GM12873 (cell line): ENCODE results near the gene GXYLT2.

Experiments
- TF ChIP-seq, protein P1 (sequence below): IDR thresholded peaks from 2 replicates; pipeline ENCODE4 v1.5.1; 2012; ENCODE audit warnings: low read depth, mild to moderate bottlenecking, moderate library complexity, low read length, control low read depth; ENCODE audit not compliant: insufficient read depth; ENCODE audit errors: missing control alignments

The GXYLT2 gene

DNA sequence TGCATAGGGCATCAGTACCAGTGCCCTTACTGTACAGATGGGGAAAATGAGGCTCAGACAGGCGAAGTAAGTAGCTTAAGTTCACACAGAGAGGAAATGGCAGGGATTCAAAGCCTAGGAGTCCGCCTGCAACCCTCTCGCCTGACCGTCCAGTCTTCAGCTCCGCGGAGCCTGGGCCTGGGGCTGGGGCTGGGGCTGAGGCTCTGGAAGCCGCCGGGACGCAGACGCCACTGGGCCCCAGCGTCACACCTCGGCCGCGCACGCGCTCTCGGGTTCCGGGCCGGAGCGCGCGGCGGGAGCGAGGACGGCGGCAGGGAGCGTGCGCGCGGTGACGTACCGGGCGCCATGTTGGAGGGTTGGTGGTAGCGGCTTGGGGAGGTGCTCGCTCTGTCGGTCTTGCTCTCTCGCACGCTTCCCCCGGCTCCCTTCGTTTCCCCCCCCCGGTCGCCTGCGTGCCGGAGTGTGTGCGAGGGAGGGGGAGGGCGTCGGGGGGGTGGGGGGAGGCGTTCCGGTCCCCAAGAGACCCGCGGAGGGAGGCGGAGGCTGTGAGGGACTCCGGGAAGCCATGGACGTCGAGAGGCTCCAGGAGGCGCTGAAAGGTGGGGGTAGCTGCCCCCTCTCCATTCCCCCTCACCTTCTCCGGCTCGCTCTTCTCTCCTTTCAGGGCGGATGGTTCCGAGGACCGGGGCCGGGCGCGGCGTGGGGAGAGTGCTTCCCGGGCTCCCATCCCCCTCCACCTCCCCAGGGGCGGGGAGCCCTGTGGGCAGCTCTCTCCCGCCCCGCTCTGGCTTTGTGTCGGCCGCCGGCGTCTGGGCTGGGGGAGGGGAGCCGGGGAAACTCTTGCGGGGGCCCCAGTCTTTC lies 108.9 kb downstream of the GXYLT2 start, which contains the start of gene PPP4R2:
TSS of gene PPP4R2 (plus strand) at position 339 of the 861 bp plus-strand sequence. CDS start at position 566, 227 bp downstream.
- TF ChIP-seq, protein P1, sequence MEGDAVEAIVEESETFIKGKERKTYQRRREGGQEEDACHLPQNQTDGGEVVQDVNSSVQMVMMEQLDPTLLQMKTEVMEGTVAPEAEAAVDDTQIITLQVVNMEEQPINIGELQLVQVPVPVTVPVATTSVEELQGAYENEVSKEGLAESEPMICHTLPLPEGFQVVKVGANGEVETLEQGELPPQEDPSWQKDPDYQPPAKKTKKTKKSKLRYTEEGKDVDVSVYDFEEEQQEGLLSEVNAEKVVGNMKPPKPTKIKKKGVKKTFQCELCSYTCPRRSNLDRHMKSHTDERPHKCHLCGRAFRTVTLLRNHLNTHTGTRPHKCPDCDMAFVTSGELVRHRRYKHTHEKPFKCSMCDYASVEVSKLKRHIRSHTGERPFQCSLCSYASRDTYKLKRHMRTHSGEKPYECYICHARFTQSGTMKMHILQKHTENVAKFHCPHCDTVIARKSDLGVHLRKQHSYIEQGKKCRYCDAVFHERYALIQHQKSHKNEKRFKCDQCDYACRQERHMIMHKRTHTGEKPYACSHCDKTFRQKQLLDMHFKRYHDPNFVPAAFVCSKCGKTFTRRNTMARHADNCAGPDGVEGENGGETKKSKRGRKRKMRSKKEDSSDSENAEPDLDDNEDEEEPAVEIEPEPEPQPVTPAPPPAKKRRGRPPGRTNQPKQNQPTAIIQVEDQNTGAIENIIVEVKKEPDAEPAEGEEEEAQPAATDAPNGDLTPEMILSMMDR, result no peak

DNA sequence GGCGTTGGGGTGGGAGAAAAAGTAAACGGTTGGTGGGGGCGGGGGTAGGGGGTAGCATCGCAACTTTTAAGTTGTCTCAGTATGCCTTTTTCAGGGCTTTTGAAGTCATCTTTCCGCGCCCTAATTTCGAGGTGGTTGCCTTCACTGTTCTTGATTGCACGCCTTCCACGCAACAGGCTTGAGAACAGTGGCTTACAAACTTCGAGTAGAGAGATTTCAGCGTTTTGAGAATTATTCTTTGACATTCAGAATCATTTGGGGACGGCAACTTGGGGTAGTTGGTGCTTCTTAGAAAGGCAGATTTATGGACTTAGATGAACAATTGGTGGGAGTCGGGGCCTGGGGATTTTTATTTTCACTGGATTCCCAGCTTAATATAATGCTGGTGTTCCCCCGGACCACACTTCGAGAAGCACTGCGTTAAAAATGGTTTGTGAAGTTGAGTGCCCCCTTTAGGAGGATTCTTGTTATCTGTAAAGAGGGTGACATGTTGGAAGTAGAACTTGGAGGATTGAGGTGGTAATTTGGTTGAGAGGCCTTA lies 109.6 kb downstream of the GXYLT2 start:
- TF ChIP-seq, protein P1, result peak; percentile 55

DNA sequence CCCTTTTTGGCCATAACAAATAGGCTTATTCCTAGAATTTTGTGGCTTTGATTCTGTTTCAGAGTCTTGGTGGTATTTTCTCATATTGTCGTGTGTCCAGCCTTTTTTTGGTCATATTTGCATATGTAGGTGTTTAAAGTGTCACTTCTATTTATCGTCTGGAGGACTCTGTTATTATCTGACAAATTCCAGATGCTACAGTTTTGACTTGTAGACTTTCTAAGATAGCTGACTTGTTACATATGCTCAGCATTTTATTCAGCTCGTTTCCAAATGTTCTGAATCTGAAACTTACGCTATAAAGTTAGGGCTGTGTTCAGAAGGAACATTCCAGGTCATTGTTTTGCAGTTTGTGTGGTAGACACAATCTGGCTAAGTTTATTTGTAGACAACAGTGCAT lies 110.6 kb downstream of the GXYLT2 start:
- TF ChIP-seq, protein P1, result no peak

DNA sequence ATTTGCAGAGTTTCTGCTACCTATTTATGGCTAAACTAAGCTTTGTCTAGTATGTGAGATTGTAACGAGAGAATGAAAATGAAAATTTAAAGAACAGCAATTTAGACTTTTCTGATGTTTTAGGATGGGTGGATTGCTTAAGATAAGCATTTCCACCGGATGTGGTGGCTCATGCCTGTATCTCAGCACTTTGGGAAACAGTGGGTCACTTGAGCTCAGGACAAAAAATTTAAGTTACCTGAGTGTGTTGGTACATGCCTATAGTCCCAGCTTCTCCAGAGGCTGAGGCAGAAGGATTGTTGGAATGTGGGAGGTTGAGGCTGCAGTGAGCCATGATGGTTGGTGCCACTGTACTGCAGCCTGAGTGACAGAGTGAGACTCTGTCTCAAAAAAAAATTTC lies 112.1 kb downstream of the GXYLT2 start:
- TF ChIP-seq, protein P1, result no peak

DNA sequence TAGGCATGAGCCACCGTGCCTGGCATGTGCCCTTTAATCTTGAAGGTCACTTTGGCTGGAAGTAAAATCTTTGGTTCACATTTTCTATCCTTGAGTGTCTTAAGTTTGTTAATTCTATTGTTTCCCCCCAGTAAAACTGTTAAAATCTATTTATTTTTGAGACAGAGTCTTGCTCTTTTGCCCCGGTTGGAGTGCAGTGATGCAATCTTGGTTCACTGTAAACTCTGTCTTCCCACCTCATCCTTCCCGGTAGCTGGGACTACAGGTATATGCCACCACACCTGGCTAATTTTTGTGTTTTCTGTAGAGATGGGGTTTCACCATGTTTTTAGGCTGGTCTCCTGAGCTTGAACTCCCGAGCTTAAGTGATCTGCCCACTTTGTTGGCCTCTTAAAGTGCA lies 116.5 kb downstream of the GXYLT2 start:
- TF ChIP-seq, protein P1, result no peak

DNA sequence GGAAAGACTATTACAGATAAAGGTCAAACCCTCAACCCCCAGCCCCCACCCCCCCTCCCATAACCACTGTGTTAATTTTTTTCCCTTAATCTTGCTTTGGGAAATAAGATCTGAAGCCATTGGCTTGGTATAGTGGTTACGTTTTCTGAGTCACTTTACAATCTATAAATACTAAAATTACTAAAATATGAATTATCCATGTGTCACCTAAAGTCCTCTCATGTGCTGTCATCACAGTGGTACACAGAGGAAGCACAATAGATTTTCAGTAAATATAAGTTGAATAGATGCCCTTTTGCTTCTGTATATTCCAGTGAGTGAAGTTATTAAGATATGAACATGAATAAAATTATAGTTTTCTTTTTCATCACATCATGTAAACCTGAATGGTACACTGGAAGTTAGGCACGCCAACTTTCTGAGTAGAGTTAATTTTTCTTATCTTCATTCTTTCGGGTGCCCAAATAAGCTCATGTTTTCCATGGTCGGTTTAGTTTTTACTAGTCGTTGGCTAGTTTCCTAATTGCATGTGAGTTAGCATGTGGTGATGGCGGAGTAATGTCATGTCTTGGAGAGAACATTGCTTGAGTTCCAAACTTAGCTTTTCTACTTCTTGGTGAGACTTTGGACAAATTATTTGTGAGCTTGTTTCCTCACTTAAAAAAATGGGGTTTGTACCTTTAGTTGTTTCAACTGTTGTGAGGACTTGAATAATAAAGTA lies 120.3 kb downstream of the GXYLT2 start:
- TF ChIP-seq, protein P1, result no peak

DNA sequence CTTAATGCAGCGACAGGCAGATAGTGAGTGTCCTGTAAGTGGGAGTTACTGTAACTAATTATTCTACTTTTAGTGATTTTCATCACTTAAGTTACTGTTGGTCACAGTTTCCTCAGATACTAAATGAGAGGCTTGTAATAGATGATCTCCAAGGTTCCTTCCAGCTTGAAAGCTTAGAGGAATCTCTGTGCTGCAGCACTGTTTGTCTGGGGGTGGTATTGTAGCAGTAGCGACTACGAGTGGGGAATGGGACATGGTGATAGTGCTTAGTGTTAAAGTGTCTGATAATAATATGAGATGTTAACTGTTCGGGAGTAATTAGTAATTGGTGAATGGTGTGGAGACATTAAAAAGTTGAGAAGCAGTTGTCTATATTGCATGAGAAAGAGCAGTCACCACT lies 121.2 kb downstream of the GXYLT2 start:
- TF ChIP-seq, protein P1, result no peak
